IPS-20b (cell line): Measurements from ENCODE around the gene ABR.

Experiments used
- H3K27ac ChIP-seq: one replicate; pipeline ENCODE4 v1.5.1; 2013; ENCODE audit warnings: low read length
- H3K27me3 ChIP-seq: 2 replicates; pipeline ENCODE4 v1.6.1; 2013; ENCODE audit warnings: mild to moderate bottlenecking, low read length, inconsistent platforms; ENCODE audit not compliant: insufficient read depth
- H3K36me3 ChIP-seq: 2 replicates; pipeline ENCODE4 v1.6.1; 2013; ENCODE audit warnings: low read depth, mild to moderate bottlenecking, inconsistent platforms, low read length, moderate library complexity; ENCODE audit not compliant: insufficient read depth
- H3K4me1 ChIP-seq: 2 replicates; pipeline ENCODE4 v1.6.1; 2013; ENCODE audit warnings: mild to moderate bottlenecking, control low read depth, inconsistent platforms, low read length, moderate library complexity; ENCODE audit not compliant: insufficient read depth
- H3K4me3 ChIP-seq: 2 replicates; pipeline ENCODE4 v1.5.1; 2013; ENCODE audit warnings: mild to moderate bottlenecking, low read length, inconsistent platforms
- H3K9ac ChIP-seq: 2 replicates; pipeline ENCODE4 v1.6.1; 2013; ENCODE audit warnings: low read depth, mild to moderate bottlenecking, inconsistent platforms, low read length, moderate library complexity
- H3K9me3 ChIP-seq: 2 replicates; pipeline ENCODE4 v1.6.1; 2013; ENCODE audit warnings: mild to moderate bottlenecking, low read depth, low read length, inconsistent platforms; ENCODE audit not compliant: insufficient read depth

The ABR gene

DNA sequence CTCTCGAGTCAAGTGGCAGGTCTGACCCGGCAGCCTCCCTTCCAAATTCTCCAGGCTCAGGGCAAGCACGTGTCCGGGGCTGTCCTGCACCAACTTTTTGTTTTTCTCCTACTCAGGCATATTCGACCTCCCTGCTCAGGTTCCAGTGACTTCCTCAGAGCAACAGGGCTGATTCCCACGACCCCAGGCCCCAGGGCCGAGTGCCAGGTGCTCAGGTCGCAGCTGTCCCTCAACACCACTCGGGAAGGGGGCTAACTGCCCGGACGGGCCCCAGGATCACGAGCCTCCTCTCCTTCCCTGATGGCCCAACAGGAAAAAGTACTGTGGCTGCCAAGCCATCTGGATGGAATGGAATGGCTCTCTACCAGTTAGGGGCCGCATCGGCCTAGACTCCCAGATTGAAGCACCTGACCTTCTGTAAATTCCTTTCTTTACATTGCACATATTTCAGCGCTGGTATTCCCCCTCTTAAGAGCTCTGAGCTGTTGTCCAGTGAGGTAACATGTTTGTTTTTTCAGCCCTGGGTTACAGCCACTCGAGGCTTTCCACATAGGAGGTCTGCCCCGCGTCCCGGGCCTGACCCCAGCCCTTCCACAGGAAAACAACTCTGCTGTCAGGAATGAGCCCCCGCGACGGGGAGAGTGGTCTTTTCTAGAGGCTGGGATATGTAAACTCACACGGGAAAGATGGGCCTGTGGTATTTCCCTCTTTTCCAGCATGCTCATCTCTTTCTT lies 225.2 kb downstream of the ABR start:
- Histone ChIP-seq H3K36me3 (no peaks in the 10 kb centered on the region), H3K4me3 (no peak overlapping the region), H3K27ac (no peak overlapping the region), H3K27me3 (no peaks in the 10 kb centered on the region), H3K4me1 (peaks cover 13% of the 10 kb centered on the region), H3K9ac (peak overlapping the region; percentile 36; the same call in 1 of the 2 replicates), H3K9me3 (no peaks in the 10 kb centered on the region)

DNA sequence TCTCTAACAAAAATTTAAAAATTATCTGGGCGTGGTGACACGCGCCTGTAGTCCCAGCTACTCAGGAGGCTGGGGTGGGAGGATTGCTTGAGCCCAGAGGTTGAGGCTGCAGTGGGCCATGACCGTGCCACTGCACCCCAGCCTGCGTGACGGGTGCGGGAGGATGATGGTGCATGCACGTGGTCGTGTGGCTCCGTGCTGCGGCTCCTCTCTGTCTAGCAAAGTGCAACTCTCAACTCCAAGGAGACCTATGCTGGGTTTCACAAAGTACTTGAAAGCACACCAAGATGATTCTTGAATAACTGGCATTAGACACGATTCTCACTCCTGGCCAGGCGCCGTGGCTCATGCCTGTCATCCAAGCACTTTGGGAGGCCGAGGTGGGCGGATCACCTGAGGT lies 226.0 kb downstream of the ABR start:
- Histone ChIP-seq H3K9ac (no peak overlapping the region), H3K4me1 (peaks cover 13% of the 10 kb centered on the region), H3K4me3 (no peak overlapping the region), H3K36me3 (no peaks in the 10 kb centered on the region), H3K27ac (no peak overlapping the region), H3K27me3 (no peaks in the 10 kb centered on the region), H3K9me3 (no peaks in the 10 kb centered on the region)
